ENCODE measurements around the gene B3GNT7. TPM values are rescaled to one million over a fixed set of nuclear protein-coding genes. Genes with fewer than 3 reads are reported as not detected.

Gene B3GNT7
- total RNA-seq, 1 donor from 2014 or later = 0.79 TPM

- no peaks in the 10 kb centered on the region for H3K9me3 Mint-ChIP-seq
- no peak overlapping the region for H3K4me3 Mint-ChIP-seq
- H3K4me1 Mint-ChIP-seq = peaks cover 27% of the 10 kb centered on the region
- H3K27ac Mint-ChIP-seq (ENCODE audit: unreplicated experiment) = no peak overlapping the region
- no peak for TF ChIP-seq CTCF (conservative IDR thresholded peaks at IDR 0.05)
- no peaks in the 10 kb centered on the region for H3K27me3 Mint-ChIP-seq (ENCODE audit: low read depth)
- no peak for DNase-seq (ENCODE audit: low read depth, low spot score)
- peaks cover 5% of the 10 kb centered on the region for H3K36me3 Mint-ChIP-seq (ENCODE audit: low read depth)
Measured at GRCh38 chr2:231369580-231370428, 25.7 kb upstream of the B3GNT7 start.

GRCh38 chr2:231370429-231370748 lies 25.1 kb upstream of the B3GNT7 start:
- peaks cover 21% of the 10 kb centered on the region for H3K4me1 Mint-ChIP-seq
- TF ChIP-seq CTCF (conservative IDR thresholded peaks at IDR 0.05) = no peak
- peaks cover 5% of the 10 kb centered on the region for H3K36me3 Mint-ChIP-seq (ENCODE audit: low read depth)
- peak overlapping the region; percentile 88 for H3K27ac Mint-ChIP-seq (ENCODE audit: unreplicated experiment)
- H3K27me3 Mint-ChIP-seq (ENCODE audit: low read depth) = peaks cover 1% of the 10 kb centered on the region
- no peak for DNase-seq (ENCODE audit: low read depth, low spot score)
- no peaks in the 10 kb centered on the region for H3K9me3 Mint-ChIP-seq
- H3K4me3 Mint-ChIP-seq = no peak overlapping the region

- Mint-ChIP-seq H3K9me3 (no peaks in the 10 kb centered on the region), H3K4me3 (no peak overlapping the region), H3K36me3 (ENCODE audit: low read depth) (peaks cover 5% of the 10 kb centered on the region), H3K4me1 (peaks cover 16% of the 10 kb centered on the region), H3K27ac (ENCODE audit: unreplicated experiment) (peak overlapping the region; percentile 88), H3K27me3 (ENCODE audit: low read depth) (peaks cover 4% of the 10 kb centered on the region)
- TF ChIP-seq CTCF (conservative IDR thresholded peaks at IDR 0.05) = no peak
- no peak for DNase-seq (ENCODE audit: low read depth, low spot score)
Measured at GRCh38 chr2:231370749-231371429, 24.6 kb upstream of the B3GNT7 start.

GRCh38 chr2:231371430-231372054 lies 24.0 kb upstream of the B3GNT7 start:
- Mint-ChIP-seq H3K27me3 (ENCODE audit: low read depth) (peaks cover 11% of the 10 kb centered on the region), H3K9me3 (no peaks in the 10 kb centered on the region), H3K36me3 (ENCODE audit: low read depth) (peaks cover 5% of the 10 kb centered on the region), H3K4me3 (no peak overlapping the region), H3K4me1 (peaks cover 13% of the 10 kb centered on the region), H3K27ac (ENCODE audit: unreplicated experiment) (no peak overlapping the region)
- TF ChIP-seq CTCF (conservative IDR thresholded peaks at IDR 0.05) = no peak
- DNase-seq (ENCODE audit: low read depth, low spot score) = no peak

GRCh38 chr2:231372326-231372725 lies 23.2 kb upstream of the B3GNT7 start:
- no peak for DNase-seq (ENCODE audit: low read depth, low spot score)
- Mint-ChIP-seq H3K27ac (ENCODE audit: unreplicated experiment) (no peak overlapping the region), H3K9me3 (peaks cover 2% of the 10 kb centered on the region), H3K4me3 (no peak overlapping the region), H3K4me1 (peaks cover 19% of the 10 kb centered on the region), H3K27me3 (ENCODE audit: low read depth) (peaks cover 18% of the 10 kb centered on the region), H3K36me3 (ENCODE audit: low read depth) (peaks cover 3% of the 10 kb centered on the region)
- no peak for TF ChIP-seq CTCF (conservative IDR thresholded peaks at IDR 0.05)
